ENCODE results near the gene PKN3.
"Not testable (repeated sequence)": the region's sequence is repeated elsewhere in the genome, so short reads cannot be mapped to it uniquely, and the experiment has no call there.

DNA sequence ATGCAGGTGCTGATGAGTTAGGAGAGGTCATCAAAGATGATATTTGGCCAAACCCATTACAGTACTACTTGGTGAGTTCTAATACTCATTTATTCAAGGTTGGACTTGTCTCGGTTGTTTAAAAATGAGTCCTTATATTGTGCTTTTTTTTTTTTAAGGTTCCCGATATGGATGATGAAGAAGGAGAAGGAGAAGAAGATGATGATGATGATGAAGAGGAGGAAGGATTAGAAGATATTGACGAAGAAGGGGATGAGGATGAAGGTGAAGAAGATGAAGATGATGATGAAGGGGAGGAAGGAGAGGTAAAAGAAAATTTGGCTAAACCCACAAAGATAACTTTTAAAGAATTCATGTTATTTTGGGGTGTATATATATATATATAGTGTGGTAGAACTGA lies 8.6 kb upstream of the PKN3 start:
- TF ChIP-seq GABPA (tag; conservative IDR thresholded peaks at IDR 0.05; ENCODE audit: low read depth); ZNF655 (CRISPR knock-in tag; IDR thresholded peaks at IDR 0.05): not testable (repeated sequence)

Data from K562 (cell line).